Heart right ventricle (tissue), 16 donors: ENCODE measurements around the gene PXDN. TPM values are rescaled to one million over a fixed set of nuclear protein-coding genes. Genes with fewer than 3 reads are reported as not detected.
"Not testable (repeated sequence)": the region's sequence is repeated elsewhere in the genome, so short reads cannot be mapped to it uniquely, and the experiment has no call there.

Source experiments
- ATAC-seq, 8 donors: fragments of 200-7000 bp; cut with Tn5 transposase; one replicate each; pipeline ENCODE4 v1.9.1; 2020; ENCODE audit warnings: mild to moderate bottlenecking in 8 of 8, moderate library complexity in 8 of 8, moderate number of reproducible peaks in 1 of 8
- DNase-seq, 2 donors: peaks; one replicate each; pipeline ENCODE4 v3.0.0-alpha.2; 2020
- H3K27ac ChIP-seq, 10 donors: fragments of 200-600 bp; sonication (generic) in 2 of 10; one replicate each; pipeline versions ENCODE4 v1.5.0 to v1.8.0; 2020 to 2022; ENCODE audit warnings: mild to moderate bottlenecking in 3 of 10
- H3K27me3 ChIP-seq, 7 donors: fragments of 200-600 bp; one replicate each; pipeline ENCODE4 v1.8.0; 2021 to 2022; ENCODE audit warnings: mild to moderate bottlenecking in 2 of 7
- H3K36me3 ChIP-seq, 9 donors: fragments of 200-600 bp; sonication (generic) in 1 of 9; one replicate each; pipeline versions ENCODE4 v1.5.0 to v1.8.0; 2020 to 2022; ENCODE audit warnings: mild to moderate bottlenecking in 2 of 9
- H3K4me1 ChIP-seq, 9 donors: fragments of 200-600 bp; sonication (generic) in 1 of 9; one replicate each; pipeline versions ENCODE4 v1.5.0 to v1.8.0; 2020 to 2022; ENCODE audit warnings: mild to moderate bottlenecking in 4 of 9
- H3K4me3 ChIP-seq, 10 donors: fragments of 200-600 bp; sonication (generic) in 2 of 10; one replicate each; pipeline versions ENCODE4 v1.5.0 to v1.8.0; 2020 to 2022; ENCODE audit warnings: mild to moderate bottlenecking in 7 of 10, moderate library complexity in 2 of 10
- H3K9me3 ChIP-seq, 11 donors: fragments of 200-600 bp in 10 of 11; sonication (generic) in 2 of 11; one replicate each; pipeline versions ENCODE4 v1.5.0 to v1.8.0; 2013 to 2022; ENCODE audit warnings: mild to moderate bottlenecking in 2 of 11, control low read depth in 1 of 11, moderate library complexity in 1 of 11
- CTCF ChIP-seq, 9 donors: fragments of 200-600 bp; sonication (generic) in 2 of 9; IDR thresholded peaks; one replicate each; pipeline versions ENCODE4 v1.5.0 to v1.8.0; 2021 to 2022; ENCODE audit warnings: antibody characterized with exemption in 9 of 9, mild to moderate bottlenecking in 5 of 9, moderate library complexity in 1 of 9
- WGBS, 2 donors: extraction: QIAGEN DNeasy Blood & Tissue Kit; methylation state at CpG; one replicate each; pipeline ENCODE4 v1.1.7; 2013; ENCODE audit warnings: inconsistent platforms in 1 of 2; 5-methylcytosine and 5-hydroxymethylcytosine counted together
- intact Hi-C, 10 donors: fragments of 100-400 bp; cut with DNase I; formaldehyde crosslinking; loops; one replicate each; pipeline versions ENCODE4 v1.11.1 to v1.14.2; 2022
- polyA plus RNA-seq, 2 donors: library from polyadenylated mRNA; stranded (reverse); fragments of 200-250 nt; gene quantifications; one replicate each; pipeline ENCODE4 v1.2.3, GENCODE V29; 2013
- total RNA-seq, 10 donors: library from RNA; stranded (reverse); fragmentation: NEBNext Ultra II Directional in 3 of 10; extraction: Animal tissue kit (Norgen Biotek cat#: 25700) in 3 of 10; gene quantifications; one replicate each; pipeline versions ENCODE4 v1.2.1 to v1.2.4, GENCODE V29; 2021 to 2023
- donor health status: Arrhythmogenic right ventricular cardiomyopathy.
- donor health status: ischemic (EF 13 %, LVEDD 7.1; RV severe dilation, severe dysfunction).
- donor health status: healthy with polysubstance abuse.
- donor health status: DM: no; HTN: yes; CAD: no.
- donor health status: DM: no; HTN: no; CAD: no.
- donor health status: ischemic (EF 25% LVEDD 6.9; RV normal size, moderate dysfunction).
- donor health status: ischemic (EF 25% LVEDD 5.7; RV mildly dilated, moderate dysfunction).
- donor health status: healthy.
- donor health status: DM: yes; HTN: yes; CAD: no.
- donor health status: Ischemic cardiomyopathy.
- donor health status: ischemic (EF 35%, LVEDD 5.7; RV mildly dilated, moderate dysfunction).
- donor health status: nonischemic (EF 11% LVEDD 7.7; RV severe dilation, severe dysfunction).
- donor health status: DM: yes; HTN: yes; CAD: no.
- donor health status: PGD.
- donor health status: ischemic (EF 29% LVEDD 5.4; RV normal size, mild dysfunction).
- donor health status: nonischemic (EF 23%, LVEDD 6.1; RV moderate dilation, normal function).

PXDN gene
- total and polyA plus RNA-seq, 12 donors, result 7.8 to 65.0 (median 18.9) TPM

- H3K27ac ChIP-seq, result no peak overlapping the region
- intact Hi-C loops, result loop anchor here in 1 of 10 donors (10.0 kb wide), 1 partner anchor 56 kb away; no protein-coding TSS in a partner anchor
- no peaks in the 10 kb centered on the region for H3K36me3 ChIP-seq
- H3K4me3 ChIP-seq, result no peak overlapping the region
- 96 to 97% methylated on average over 26 of the region's 26 CpGs for WGBS, 2 donors
- peaks cover 0 to 6% (median 0%) of the 10 kb centered on the region in 11 donors for H3K9me3 ChIP-seq
- ATAC-seq (peak in 1 of 8 donors; percentile 38), DNase-seq (no peak)
- no peak for TF ChIP-seq CTCF (IDR thresholded peaks at IDR 0.05)
- H3K27me3 ChIP-seq, result peaks cover 0 to 15% (median 0%) of the 10 kb centered on the region in 7 donors
- peaks cover 0 to 12% (median 4%) of the 10 kb centered on the region in 9 donors for H3K4me1 ChIP-seq
Observed at GRCh38 chr2:1758774-1759610, 14.7 kb upstream of the PXDN start.

GRCh38 chr2:1758171-1758570 lies 13.9 kb upstream of the PXDN start:
- TF ChIP-seq CTCF (IDR thresholded peaks at IDR 0.05), result no peak
- intact Hi-C loops, result loop anchor here in 1 of 10 donors (10.0 kb wide), 1 partner anchor 57 kb away; no protein-coding TSS in a partner anchor
- H3K9me3 ChIP-seq, result peaks cover 0 to 8% (median 0%) of the 10 kb centered on the region in 11 donors
- 82 to 87% methylated on average over 5 of the region's 5 CpGs for WGBS, 2 donors
- H3K4me3 ChIP-seq, result no peak overlapping the region
- peaks cover 0 to 18% (median 0%) of the 10 kb centered on the region in 7 donors for H3K27me3 ChIP-seq
- peaks cover 0 to 12% (median 4%) of the 10 kb centered on the region in 9 donors for H3K4me1 ChIP-seq
- H3K27ac ChIP-seq, result no peak overlapping the region
- no peaks in the 10 kb centered on the region for H3K36me3 ChIP-seq
- DNase-seq (no peak), ATAC-seq (no peak)

- Histone ChIP-seq H3K36me3 (no peaks in the 10 kb centered on the region), H3K4me3 (no peak overlapping the region), H3K27ac (no peak overlapping the region), H3K9me3 (peaks cover 0 to 8% (median 0%) of the 10 kb centered on the region in 11 donors), H3K27me3 (peaks cover 0 to 18% (median 0%) of the 10 kb centered on the region in 7 donors), H3K4me1 (peaks cover 0 to 12% (median 4%) of the 10 kb centered on the region in 9 donors)
- 94 to 97% methylated on average over 4 of the region's 4 CpGs for WGBS, 2 donors
- no peak for ATAC-seq
- no peak for TF ChIP-seq CTCF (IDR thresholded peaks at IDR 0.05)
- intact Hi-C loops, result loop anchor here in 1 of 10 donors (10.0 kb wide), 1 partner anchor 57 kb away; no protein-coding TSS in a partner anchor
- DNase-seq, result no peak
Observed at GRCh38 chr2:1757567-1757966, 13.3 kb upstream of the PXDN start.

- not testable (repeated sequence) for H3K27ac ChIP-seq, DNase-seq
Observed at GRCh38 chr2:1757146-1757545, 12.8 kb upstream of the PXDN start.

More at GRCh38 chr2:1757146-1757545, 12.8 kb upstream of the PXDN start:
- not testable (repeated sequence) for H3K36me3 ChIP-seq, H3K9me3 ChIP-seq, H3K4me3 ChIP-seq, ATAC-seq
- Histone ChIP-seq H3K27me3 (peaks cover 0 to 20% (median 3%) of the 10 kb centered on the region in 7 donors), H3K4me1 (peaks cover 0 to 12% (median 4%) of the 10 kb centered on the region in 9 donors)
- WGBS, 2 donors, result 91 to 95% methylated on average over 12 of the region's 12 CpGs
- intact Hi-C loops, result loop anchor here in 1 of 10 donors (10.0 kb wide), 1 partner anchor 58 kb away; no protein-coding TSS in a partner anchor
